A549 (cell line): ENCODE results near the gene FAM181A. TPM values are rescaled to one million over a fixed set of nuclear protein-coding genes. Genes with fewer than 3 reads are reported as not detected.

Source experiments
- ATAC-seq, 2 experiments: fragments of 200-7000 bp in 1 of 2; fragments of >200 bp in 1 of 2; cut with Nextera tagmentation in 1 of 2; cut with Tn5 transposase in 1 of 2; 3 replicates each; pipeline versions ENCODE4 v1.8.0 to v1.9.1; 2018 to 2020; ENCODE audit warnings: mild to moderate bottlenecking in 1 of 2, moderate library complexity in 1 of 2
- CTCF ChIA-PET: fragments of 300-600 bp; sonication (Branson Sonifier 250); formaldehyde crosslinking; extraction: SDS; loops from one replicate; lab custom pipeline; 2021; ENCODE audit warnings: antibody characterized with exemption, inconsistent platforms; lab: Yijun Ruan, JAX
- POLR2A ChIA-PET: fragments of 350-600 bp; formaldehyde crosslinking; extraction: SDS; loops from one replicate; lab custom pipeline; 2021; ENCODE audit warnings: antibody characterized with exemption, inconsistent platforms; lab: Yijun Ruan, JAX
- DNase-seq, 2 experiments: peaks; one replicate each; pipeline versions ENCODE4 v3.0.0 to v3.0.0-alpha.2; 2011 to 2016; ENCODE audit warnings: low read depth in 1 of 2, low spot score in 1 of 2
- FAIRE-seq: peaks from 2 replicates; lab custom pipeline; 2011; peaks lifted over from hg19 to GRCh38; lab: Jason Lieb, UNC
- H3K27ac ChIP-seq, 2 experiments: fragments of >200 bp; sonication (Bioruptor Twin); formaldehyde crosslinking; 3 replicates each; pipeline ENCODE4 v1.5.1; 2016 to 2017
- H3K4me1 ChIP-seq: fragments of >200 bp; sonication (Bioruptor Twin); formaldehyde crosslinking; 3 replicates; pipeline ENCODE4 v1.6.1; 2016
- H3K4me2 ChIP-seq: fragments of >200 bp; sonication (Bioruptor Twin); formaldehyde crosslinking; 3 replicates; pipeline ENCODE4 v1.6.1; 2016
- H3K4me3 ChIP-seq: fragments of >200 bp; sonication (Bioruptor Twin); formaldehyde crosslinking; 3 replicates; pipeline ENCODE4 v1.5.1; 2016
- H3K9me3 ChIP-seq: fragments of >200 bp; sonication (Bioruptor Twin); formaldehyde crosslinking; 3 replicates; pipeline ENCODE4 v1.6.1; 2016
- BHLHE40 ChIP-seq: IDR thresholded peaks from 2 replicates; pipeline ENCODE4 v1.6.1; 2012; ENCODE audit warnings: low read depth, low read length, inconsistent platforms
- CBX8 ChIP-seq: fragments of 200-600 bp; sonication (generic); IDR thresholded peaks from 2 replicates; pipeline ENCODE4 v1.6.1; 2016
- CTCF ChIP-seq: fragments of >200 bp; sonication (Bioruptor Twin); formaldehyde crosslinking; IDR thresholded peaks from 3 replicates; pipeline ENCODE4 v1.5.1; 2016
- E2F6 ChIP-seq: IDR thresholded peaks from 2 replicates; pipeline ENCODE4 v1.6.1; 2012; ENCODE audit warnings: low read depth, borderline replicate concordance
- EHF ChIP-seq: fragments of 250-450 bp; sonication (Bioruptor Pico); IDR thresholded peaks from 2 replicates; pipeline ENCODE4 v1.5.0; 2020; ENCODE audit warnings: mild to moderate bottlenecking
- ELK1 ChIP-seq: fragments of 150-350 bp; IDR thresholded peaks from 2 replicates; pipeline ENCODE4 v1.6.1; 2014; ENCODE audit warnings: low read depth, mild to moderate bottlenecking, low read length
- FOSB ChIP-seq: fragments of 250-450 bp; sonication (Bioruptor Pico); IDR thresholded peaks from 2 replicates; pipeline ENCODE4 v1.5.0; 2020; ENCODE audit warnings: mild to moderate bottlenecking, moderate library complexity
- FOXS1 ChIP-seq: fragments of 250-450 bp; sonication (Bioruptor Pico); IDR thresholded peaks from 2 replicates; pipeline ENCODE4 v1.5.0; 2020; ENCODE audit warnings: mild to moderate bottlenecking, moderate library complexity
- GATA3 ChIP-seq: IDR thresholded peaks from 2 replicates; pipeline ENCODE4 v1.6.1; 2012; ENCODE audit warnings: borderline replicate concordance
- HDAC2 ChIP-seq: fragments of 200-600 bp; sonication (generic); IDR thresholded peaks from 2 replicates; pipeline ENCODE4 v1.6.1; 2016
- HES2 ChIP-seq: fragments of >200 bp; sonication (Bioruptor Twin); formaldehyde crosslinking; IDR thresholded peaks from 2 replicates; pipeline ENCODE4 v1.6.1; 2016
- HOXA7 ChIP-seq: fragments of 250-450 bp; sonication (Bioruptor Pico); IDR thresholded peaks from 2 replicates; pipeline ENCODE4 v1.5.0; 2020; ENCODE audit warnings: mild to moderate bottlenecking, moderate library complexity
- HOXB13 ChIP-seq: fragments of 250-450 bp; sonication (Bioruptor Pico); IDR thresholded peaks from 2 replicates; pipeline ENCODE4 v1.5.0; 2020; ENCODE audit warnings: low read depth, mild to moderate bottlenecking, moderate library complexity
- HOXB5 ChIP-seq: fragments of 250-450 bp; sonication (Bioruptor Pico); IDR thresholded peaks from 2 replicates; pipeline ENCODE4 v1.5.0; 2020; ENCODE audit warnings: mild to moderate bottlenecking, moderate library complexity
- JUN ChIP-seq, 2 experiments: fragments of >200 bp; sonication (Bioruptor Twin); formaldehyde crosslinking; IDR thresholded peaks; 2 replicates in 1 of 2; 3 replicates in 1 of 2; pipeline ENCODE4 v1.6.1; 2016 to 2017
- JUNB ChIP-seq: fragments of >200 bp; sonication (Bioruptor Twin); formaldehyde crosslinking; IDR thresholded peaks from 2 replicates; pipeline ENCODE4 v1.6.1; 2016
- KDM1A ChIP-seq: fragments of 200-600 bp; sonication (generic); IDR thresholded peaks from 2 replicates; pipeline ENCODE4 v1.6.1; 2016; ENCODE audit warnings: low read depth, mild to moderate bottlenecking
- MAX ChIP-seq: IDR thresholded peaks from 2 replicates; pipeline ENCODE4 v1.6.1; 2012
- NFE2L2 ChIP-seq: fragments of 150-350 bp; conservative IDR thresholded peaks from 2 replicates; pipeline ENCODE4 v1.6.1; 2014; ENCODE audit warnings: low read length
- NPAS2 ChIP-seq: fragments of 250-450 bp; sonication (Bioruptor Pico); IDR thresholded peaks from 2 replicates; pipeline ENCODE4 v1.8.0; 2022; ENCODE audit warnings: mild to moderate bottlenecking, moderate library complexity, borderline replicate concordance
- NR3C1 ChIP-seq: fragments of >200 bp; sonication (Bioruptor Twin); formaldehyde crosslinking; IDR thresholded peaks from 3 replicates; pipeline ENCODE4 v1.6.1; 2017
- PHF8 ChIP-seq: fragments of 200-600 bp; sonication (generic); IDR thresholded peaks from 2 replicates; pipeline ENCODE4 v1.6.1; 2016; ENCODE audit warnings: low read depth, mild to moderate bottlenecking, antibody characterized with exemption, moderate library complexity, borderline replicate concordance
- RAD21 ChIP-seq, 2 experiments: fragments of >200 bp in 1 of 2; sonication (Bioruptor Twin) in 1 of 2; formaldehyde crosslinking in 1 of 2; IDR thresholded peaks in 1 of 2; conservative IDR thresholded peaks in 1 of 2; 2 replicates in 1 of 2; 3 replicates in 1 of 2; pipeline ENCODE4 v1.6.1; 2012 to 2018; ENCODE audit warnings: inconsistent platforms in 1 of 2
- RCOR1 ChIP-seq: fragments of 150-350 bp; IDR thresholded peaks from 2 replicates; pipeline ENCODE4 v1.6.1; 2014; ENCODE audit warnings: antibody characterized with exemption, low read length, low read depth
- REST ChIP-seq: fragments of 200-600 bp; sonication (generic); IDR thresholded peaks from 2 replicates; pipeline ENCODE4 v1.6.1; 2016; ENCODE audit warnings: antibody characterized with exemption, mild to moderate bottlenecking, moderate library complexity
- RFX5 ChIP-seq: fragments of 450-650 bp; IDR thresholded peaks from 2 replicates; pipeline ENCODE4 v1.7.1; 2014; ENCODE audit warnings: antibody characterized with exemption, mild to moderate bottlenecking, moderate library complexity
- RNF2 ChIP-seq: fragments of 200-600 bp; sonication (generic); IDR thresholded peaks from 2 replicates; pipeline ENCODE4 v1.6.1; 2016; ENCODE audit warnings: low read depth, mild to moderate bottlenecking, antibody characterized with exemption, moderate library complexity, borderline replicate concordance
- TFCP2L1 ChIP-seq: fragments of 250-450 bp; sonication (Bioruptor Pico); IDR thresholded peaks from 2 replicates; pipeline ENCODE4 v1.5.0; 2021; ENCODE audit warnings: mild to moderate bottlenecking
- USF2 ChIP-seq: fragments of 450-650 bp; IDR thresholded peaks from 2 replicates; pipeline ENCODE4 v1.6.1; 2014; ENCODE audit warnings: antibody characterized with exemption
- ZC3H11A ChIP-seq: fragments of 450-650 bp; IDR thresholded peaks from 2 replicates; pipeline ENCODE4 v1.6.1; 2014; ENCODE audit warnings: antibody characterized with exemption, mild to moderate bottlenecking
- ZNF302 ChIP-seq: fragments of 250-450 bp; sonication (Bioruptor Pico); IDR thresholded peaks from 2 replicates; pipeline ENCODE4 v1.9.0; 2021; ENCODE audit warnings: inconsistent platforms, mild to moderate bottlenecking, moderate library complexity
- WGBS: methylation state at CpG from one replicate; pipeline ENCODE4 v1.1.6; 2017; ENCODE audit errors: missing lambda C conversion rate; 5-methylcytosine and 5-hydroxymethylcytosine counted together
- polyA plus RNA-seq, 4 experiments: library from polyadenylated mRNA; depleted of rRNA in 3 of 4; stranded (reverse); fragments of >200 nt; fragmentation: RNase III in 1 of 4; extraction: RNeasy Plus Mini Kit Qiagen cat#74134 plus additional on column Dnase treatment in 1 of 4; gene quantifications; 2 replicates in 3 of 4; 3 replicates in 1 of 4; pipeline ENCODE4 v1.2.3, GENCODE V29; 2011 to 2017

The FAM181A gene
- polyA plus RNA-seq, 2 of the 4 experiments (the other 2 are of a cell fraction) = not detected

- no peak overlapping the region for H3K27ac ChIP-seq
- 89% methylated on average over 8 of the region's 9 CpGs for WGBS
- ATAC-seq (no peak), DNase-seq (no peak), FAIRE-seq (no peak)
- ChIA-PET CTCF (interaction anchor here (0.8 to 2.0 kb wide), 5 partner anchors 10 to 242 kb away, joined by 3 to 8 read pairs (median 4); no protein-coding TSS in a partner anchor), POLR2A (no interaction called here)
- H3K4me1 ChIP-seq = no peaks in the 10 kb centered on the region
- H3K4me2 ChIP-seq = no peak overlapping the region
- no peak overlapping the region for H3K4me3 ChIP-seq
- no peaks in the 10 kb centered on the region for H3K9me3 ChIP-seq
- no peak for TF ChIP-seq ELK1
- no peak for TF ChIP-seq RCOR1
- TF ChIP-seq HOXA7 (CRISPR knock-in tag) = no peak
- no peak for TF ChIP-seq ZNF302
- no peak for TF ChIP-seq KDM1A
- no peak for TF ChIP-seq ZC3H11A
- no peak for TF ChIP-seq NFE2L2
- TF ChIP-seq RAD21 (conservative IDR thresholded peaks at IDR 0.05 in 1 of 2, IDR thresholded peaks at IDR 0.05 in 1 of 2) = no peak
- TF ChIP-seq GATA3 = no peak
- no peak for TF ChIP-seq RNF2
- TF ChIP-seq EHF = no peak
- no peak for TF ChIP-seq FOXS1 (CRISPR knock-in tag)
- no peak for TF ChIP-seq HOXB5 (CRISPR knock-in tag)
- TF ChIP-seq E2F6 = no peak
- TF ChIP-seq REST = no peak
- TF ChIP-seq TFCP2L1 (CRISPR knock-in tag) = no peak
- TF ChIP-seq HOXB13 (CRISPR knock-in tag) = no peak
- TF ChIP-seq JUN (IDR thresholded peaks at IDR 0.05) = no peak
Observed at GRCh38 chr14:93895023-93895604, 32.0 kb upstream of the FAM181A start.

GRCh38 chr14:93897476-93897845 is 29.7 kb upstream of the FAM181A start:
- ATAC-seq (no peak), DNase-seq (no peak), FAIRE-seq (no peak)
- Histone ChIP-seq H3K9me3 (no peaks in the 10 kb centered on the region), H3K4me3 (no peak overlapping the region), H3K27ac (no peak overlapping the region), H3K4me2 (no peak overlapping the region), H3K4me1 (no peaks in the 10 kb centered on the region)
- ChIA-PET CTCF (interaction anchor here (0.7 to 3.2 kb wide), 4 partner anchors 23 to 242 kb away, joined by 3 to 14 read pairs (median 4); no protein-coding TSS in a partner anchor), POLR2A (no interaction called here)
- 40% methylated on average over 5 of the region's 5 CpGs for WGBS
- TF ChIP-seq HOXB5 (CRISPR knock-in tag) = no peak
- TF ChIP-seq NR3C1 = no peak
- no peak for TF ChIP-seq CTCF
- TF ChIP-seq USF2 = no peak
- no peak for TF ChIP-seq MAX
- TF ChIP-seq PHF8 = no peak
- no peak for TF ChIP-seq JUNB
- TF ChIP-seq FOSB (CRISPR knock-in tag) = no peak
- TF ChIP-seq HDAC2 = no peak
- no peak for TF ChIP-seq RNF2
- TF ChIP-seq RFX5 = no peak
- TF ChIP-seq CBX8 = no peak
- no peak for TF ChIP-seq HES2
- TF ChIP-seq BHLHE40 = no peak
- no peak for TF ChIP-seq NPAS2 (CRISPR knock-in tag)
- TF ChIP-seq RCOR1 = no peak
